OCI-LY7 (cell line): Measurements from ENCODE around the gene SPACA9. TPM values are rescaled to one million over a fixed set of nuclear protein-coding genes. Genes with fewer than 3 reads are reported as not detected.

Source experiments
- BruUV-seq: library from RNA; stranded (reverse); fragments of 400-500 nt; replicated peaks from 2 replicates; lab custom pipeline; 2021; lab: Mats Ljungman, UMichigan
- CTCF ChIA-PET: fragments of 300-600 bp; sonication (Branson Sonifier 250); formaldehyde crosslinking; loops from one replicate; lab custom pipeline; 2022; ENCODE audit warnings: antibody characterized with exemption; ENCODE audit not compliant: unreplicated experiment; lab: Charles Lee
- POLR2A ChIA-PET: fragments of 300-600 bp; sonication (Branson Sonifier 250); formaldehyde crosslinking; loops from one replicate; lab custom pipeline; 2022; ENCODE audit warnings: antibody characterized with exemption; lab: Charles Lee
- DNase-seq: peaks from one replicate; pipeline ENCODE4 v3.0.0-alpha.2; 2015; ENCODE audit warnings: low spot score
- H2AFZ ChIP-seq: fragments of 200-600 bp; sonication (generic), shearing (Covaris generic); 2 replicates; pipeline ENCODE4 v1.6.1; 2014; ENCODE audit warnings: mild to moderate bottlenecking, antibody characterized with exemption, low read length, moderate library complexity
- H3K27ac ChIP-seq: fragments of 200-600 bp; sonication (generic); 2 replicates; pipeline ENCODE4 v1.5.1; 2014; ENCODE audit warnings: mixed run types, low read depth, mild to moderate bottlenecking, moderate library complexity, low read length, inconsistent platforms; ENCODE audit not compliant: poor library complexity, severe bottlenecking
- H3K36me3 ChIP-seq: fragments of 200-600 bp; sonication (generic); 2 replicates; pipeline ENCODE4 v1.6.1; 2014; ENCODE audit warnings: mild to moderate bottlenecking, antibody characterized with exemption, low read length, moderate library complexity, mixed read lengths; ENCODE audit not compliant: insufficient read depth
- H3K4me1 ChIP-seq: fragments of 200-600 bp; sonication (generic); 2 replicates; pipeline ENCODE4 v1.5.1; 2014; ENCODE audit warnings: mild to moderate bottlenecking, low read length; ENCODE audit not compliant: insufficient read depth, poor library complexity, severe bottlenecking
- H3K4me2 ChIP-seq: fragments of 200-600 bp; sonication (generic); 2 replicates; pipeline ENCODE4 v1.6.1; 2014; ENCODE audit warnings: mild to moderate bottlenecking, low read length
- H3K4me3 ChIP-seq: fragments of 200-600 bp; sonication (generic); 2 replicates; pipeline ENCODE4 v1.5.1; 2014; ENCODE audit warnings: mild to moderate bottlenecking, low read depth, low read length; ENCODE audit not compliant: poor library complexity, severe bottlenecking
- H3K79me2 ChIP-seq: fragments of 200-600 bp; sonication (generic); 2 replicates; pipeline ENCODE4 v1.6.1; 2016; ENCODE audit warnings: low read depth, mild to moderate bottlenecking, low read length, moderate library complexity, mixed read lengths; ENCODE audit not compliant: insufficient read depth
- H3K9me2 ChIP-seq: fragments of 200-600 bp; sonication (generic); 2 replicates; pipeline ENCODE4 v1.6.1; 2016; ENCODE audit warnings: mild to moderate bottlenecking, low read length, mixed read lengths; ENCODE audit not compliant: insufficient read depth
- H3K9me3 ChIP-seq: fragments of 200-600 bp; sonication (generic); 2 replicates; pipeline ENCODE4 v1.6.1; 2014; ENCODE audit warnings: mild to moderate bottlenecking, mixed run types, low read length, mixed read lengths
- H4K20me1 ChIP-seq: fragments of 200-600 bp; sonication (generic); 2 replicates; pipeline ENCODE4 v1.6.1; 2014; ENCODE audit warnings: mild to moderate bottlenecking, antibody characterized with exemption, low read length, moderate library complexity, mixed read lengths; ENCODE audit not compliant: insufficient read depth
- CTCF ChIP-seq: fragments of 200-600 bp; sonication (generic); conservative IDR thresholded peaks from 2 replicates; pipeline ENCODE4 v1.5.1; 2014; ENCODE audit warnings: mild to moderate bottlenecking, antibody characterized with exemption, low read length, moderate library complexity, mixed read lengths
- EZH2phosphoT487 ChIP-seq: fragments of 200-600 bp; sonication (generic); IDR thresholded peaks from 2 replicates; pipeline ENCODE4 v1.6.1; 2018; ENCODE audit warnings: low read depth, borderline replicate concordance, mild to moderate bottlenecking, mixed run types, antibody characterized with exemption, low read length, moderate library complexity, mixed read lengths
- intact Hi-C: fragments of 100-400 bp; cut with micrococcal nuclease; formaldehyde crosslinking; loops from one replicate; pipeline ENCODE4 v1.10.0; 2022; ENCODE audit not compliant: unreplicated experiment
- total RNA-seq, 2 experiments: library from RNA; depleted of rRNA in 1 of 2; stranded (reverse); fragments of >200 nt in 1 of 2; shearing (Covaris generic) in 1 of 2; gene quantifications; 2 replicates each; pipeline ENCODE4 v1.2.3, GENCODE V29; 2014 to 2022

The SPACA9 gene
- total RNA-seq, 2 experiments from 2014 or later = 1.1 to 5.7 TPM

- Histone ChIP-seq H3K79me2 (no peaks in the 10 kb centered on the region), H3K4me3 (no peak overlapping the region), H3K36me3 (no peaks in the 10 kb centered on the region), H3K27ac (no peak overlapping the region), H4K20me1 (no peaks in the 10 kb centered on the region), H2AFZ (no peak overlapping the region), H3K9me3 (no peaks in the 10 kb centered on the region), H3K9me2 (no peaks in the 10 kb centered on the region), H3K4me2 (no peak overlapping the region), H3K4me1 (no peaks in the 10 kb centered on the region)
- BruUV-seq = no TSS peak
- no peak for TF ChIP-seq CTCF
- no peak for TF ChIP-seq EZH2phosphoT487
- no peak for DNase-seq
- POLR2A ChIA-PET = interaction anchor here (0.6 kb wide), 1 partner anchor 29 kb away, joined by 3 read pairs; no protein-coding TSS in a partner anchor
- intact Hi-C loops = no loop called here
- CTCF ChIA-PET = no interaction called here
These were observed 11.8 kb upstream of the SPACA9 start for GRCh38 chr9:132866898-132867297.

DNA sequence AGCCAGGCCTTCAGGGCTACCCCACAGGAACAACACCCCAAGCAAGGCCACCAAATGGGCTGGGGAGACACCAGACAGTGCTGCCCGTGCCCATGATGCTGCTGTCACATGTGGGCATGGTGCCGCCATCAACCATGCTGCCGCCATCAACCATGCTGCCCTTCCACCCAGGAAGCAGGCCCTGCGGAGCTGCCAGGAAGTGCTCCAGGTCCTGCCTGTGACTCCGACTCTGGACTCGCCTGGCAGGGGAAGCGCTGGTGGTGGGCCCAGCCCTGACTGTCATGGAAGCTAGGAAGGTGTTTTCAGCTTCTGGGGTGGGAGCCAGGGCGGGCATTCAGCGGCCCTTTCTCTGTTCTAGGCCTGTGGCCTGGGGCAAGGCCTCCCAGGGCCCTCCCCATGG lies 9.4 kb upstream of the SPACA9 start:
- Histone ChIP-seq H3K9me3 (no peaks in the 10 kb centered on the region), H3K4me1 (no peaks in the 10 kb centered on the region), H4K20me1 (no peaks in the 10 kb centered on the region), H2AFZ (no peak overlapping the region), H3K9me2 (no peaks in the 10 kb centered on the region), H3K79me2 (no peaks in the 10 kb centered on the region), H3K4me3 (no peak overlapping the region), H3K4me2 (no peak overlapping the region), H3K27ac (no peak overlapping the region), H3K36me3 (no peaks in the 10 kb centered on the region)
- no peak for DNase-seq
- ChIA-PET POLR2A (interaction anchor here (0.6 kb wide), 1 partner anchor 133 kb away, joined by 3 read pairs; no protein-coding TSS in a partner anchor), CTCF (no interaction called here)
- no peak for TF ChIP-seq CTCF
- no peak for TF ChIP-seq EZH2phosphoT487
- no TSS peak for BruUV-seq
- intact Hi-C loops = no loop called here

GRCh38 chr9:132873403-132873802 lies 5.3 kb upstream of the SPACA9 start:
- Histone ChIP-seq H3K36me3 (no peaks in the 10 kb centered on the region), H3K4me1 (no peaks in the 10 kb centered on the region), H3K4me3 (no peak overlapping the region), H2AFZ (no peak overlapping the region), H3K9me3 (no peaks in the 10 kb centered on the region), H3K4me2 (no peak overlapping the region), H3K27ac (no peak overlapping the region), H3K79me2 (no peaks in the 10 kb centered on the region), H3K9me2 (no peaks in the 10 kb centered on the region), H4K20me1 (no peaks in the 10 kb centered on the region)
- DNase-seq = no peak
- intact Hi-C loops = no loop called here
- ChIA-PET POLR2A (no interaction called here), CTCF (no interaction called here)
- no peak for TF ChIP-seq CTCF
- no peak for TF ChIP-seq EZH2phosphoT487
- BruUV-seq = no TSS peak
